Renal pelvis (tissue), 4 donors: ENCODE data around the gene RFX2. TPM values are rescaled to one million over a fixed set of nuclear protein-coding genes. Genes with fewer than 3 reads are reported as not detected.
"Not testable (repeated sequence)": the region's sequence is repeated elsewhere in the genome, so short reads cannot be mapped to it uniquely, and the experiment has no call there.

ENCODE experiments used
- DNase-seq: peaks from one replicate; pipeline ENCODE4 v3.0.0-alpha.2; 2013
- polyA plus RNA-seq, 3 donors: library from polyadenylated mRNA; unstranded; fragments of 120-200 nt; gene quantifications; one replicate each; pipeline ENCODE4 v1.2.1, GENCODE V29; 2013; ENCODE audit not compliant: insufficient read length in 3 of 3

The RFX2 gene
- polyA plus RNA-seq, 3 donors: 7.2 to 11.0 (median 9.7) TPM

- DNase-seq: no peak
Observed at GRCh38 chr19:6041991-6042481, 68.3 kb downstream of the RFX2 start.

- no peak for DNase-seq
Observed at GRCh38 chr19:6041071-6041470, 69.2 kb downstream of the RFX2 start.

GRCh38 chr19:6039566-6040225 lies 70.6 kb downstream of the RFX2 start:
- DNase-seq: no peak

- no peak for DNase-seq
Observed at GRCh38 chr19:6038634-6039405, 71.5 kb downstream of the RFX2 start.

- no peak for DNase-seq
Observed at GRCh38 chr19:6035026-6035425, 75.3 kb downstream of the RFX2 start.

- DNase-seq: no peak
Observed at GRCh38 chr19:6034512-6034911, 75.8 kb downstream of the RFX2 start.

GRCh38 chr19:6033744-6034264 lies 76.5 kb downstream of the RFX2 start:
- no peak for DNase-seq

- no peak for DNase-seq
Observed at GRCh38 chr19:6032827-6033226, 77.5 kb downstream of the RFX2 start.

GRCh38 chr19:6032381-6032780 lies 77.9 kb downstream of the RFX2 start:
- DNase-seq: no peak

- DNase-seq: no peak
Observed at GRCh38 chr19:6030214-6030507, 80.1 kb downstream of the RFX2 start.

- DNase-seq: no peak
Observed at GRCh38 chr19:6026390-6027227, 83.7 kb downstream of the RFX2 start.

GRCh38 chr19:6024756-6025155 lies 85.5 kb downstream of the RFX2 start:
- not testable (repeated sequence) for DNase-seq

- DNase-seq: no peak
Observed at GRCh38 chr19:6023936-6024335, 86.4 kb downstream of the RFX2 start.

- no peak for DNase-seq
Observed at GRCh38 chr19:6023085-6023682, 87.1 kb downstream of the RFX2 start.

- no peak for DNase-seq
Observed at GRCh38 chr19:6022570-6023064, 87.7 kb downstream of the RFX2 start.

GRCh38 chr19:6021878-6022569 lies 88.3 kb downstream of the RFX2 start:
- DNase-seq: peak; percentile 85

GRCh38 chr19:6020972-6021805 lies 89.1 kb downstream of the RFX2 start:
- DNase-seq: no peak

GRCh38 chr19:6020166-6020882 lies 90.0 kb downstream of the RFX2 start:
- DNase-seq: no peak

GRCh38 chr19:6018786-6019185 lies 91.5 kb downstream of the RFX2 start:
- no peak for DNase-seq

- no peak for DNase-seq
Observed at GRCh38 chr19:6017576-6017975, 92.7 kb downstream of the RFX2 start.
